HepG2 (cell line): ENCODE results near the gene ZCCHC7. TPM values are rescaled to one million over a fixed set of nuclear protein-coding genes. Genes with fewer than 3 reads are reported as not detected.

Experiments used
- ATAC-seq: fragments of 200-7000 bp; cut with Tn5 transposase; 3 replicates; pipeline ENCODE4 v1.9.1; 2020; ENCODE audit warnings: mild to moderate bottlenecking, moderate library complexity
- BruUV-seq: library from RNA; stranded (reverse); fragments of 400-500 nt; replicated peaks from 2 replicates; lab custom pipeline; 2021; lab: Mats Ljungman, UMichigan
- CTCF ChIA-PET: fragments of 300-600 bp; formaldehyde crosslinking; extraction: SDS; loops from one replicate; lab custom pipeline; 2021; ENCODE audit warnings: low total read pairs, inconsistent platforms, low intra/inter-chr PET ratio; lab: Yijun Ruan, JAX
- POLR2A ChIA-PET: fragments of 350-600 bp; sonication (Branson Sonifier 250); formaldehyde crosslinking; loops from one replicate; lab custom pipeline; 2020; ENCODE audit warnings: antibody characterized with exemption, inconsistent platforms; lab: Yijun Ruan, JAX
- DNase-seq: peaks from one replicate; pipeline ENCODE4 v3.0.0-alpha.2; 2015; ENCODE audit warnings: low spot score
- FAIRE-seq: peaks from 3 replicates; lab custom pipeline; 2011; peaks lifted over from hg19 to GRCh38; lab: Jason Lieb, UNC
- H2AFZ ChIP-seq: one replicate; pipeline ENCODE4 v1.6.1; 2011; ENCODE audit warnings: low read length, inconsistent platforms
- H3K27ac ChIP-seq: fragments of 300-600 bp; 3 replicates; pipeline ENCODE4 v1.8.0; 2011; ENCODE audit warnings: mixed run types, mild to moderate bottlenecking, mixed read lengths, low read length, inconsistent platforms; ENCODE audit not compliant: insufficient read depth; ENCODE audit errors: extremely low read length
- H3K27me3 ChIP-seq, 2 experiments: fragments of 200-600 bp in 1 of 2; 2 replicates in 1 of 2; 3 replicates in 1 of 2; pipeline versions ENCODE4 v1.6.0 to v1.8.0; 2011; ENCODE audit warnings: low read length in 2 of 2, mild to moderate bottlenecking in 2 of 2, moderate library complexity in 2 of 2, inconsistent platforms in 1 of 2; ENCODE audit not compliant: insufficient read depth in 2 of 2, control insufficient read depth in 1 of 2
- H3K36me3 ChIP-seq, 2 experiments: fragments of 200-600 bp in 1 of 2; replicated peaks in 1 of 2; 2 replicates in 1 of 2; 3 replicates in 1 of 2; pipeline versions ENCODE4 v1.5.1 to v1.8.0; 2011; ENCODE audit warnings: low read length in 2 of 2, inconsistent platforms in 1 of 2; ENCODE audit not compliant: insufficient read depth in 2 of 2, control insufficient read depth in 1 of 2
- H3K4me1 ChIP-seq: 2 replicates; pipeline ENCODE4 v1.5.1; 2012; ENCODE audit warnings: low read length, inconsistent platforms; ENCODE audit not compliant: insufficient read depth
- H3K4me2 ChIP-seq: 2 replicates; pipeline ENCODE4 v1.6.0; 2011; ENCODE audit warnings: low read depth, low read length, inconsistent platforms
- H3K4me3 ChIP-seq, 3 experiments: fragments of 200-600 bp in 1 of 3; sonication (generic), shearing (Covaris generic) in 1 of 3; replicated peaks in 1 of 3; 2 replicates each; pipeline ENCODE4 v1.5.1; 2011 to 2016; ENCODE audit warnings: low read length in 3 of 3, inconsistent platforms in 2 of 3, low read depth in 2 of 3, mild to moderate bottlenecking in 2 of 3, control low read depth in 1 of 3, mixed read lengths in 1 of 3; ENCODE audit not compliant: insufficient read depth in 1 of 3
- H3K79me2 ChIP-seq: one replicate; pipeline ENCODE4 v1.6.1; 2011; ENCODE audit warnings: low read length, inconsistent platforms; ENCODE audit not compliant: insufficient read depth
- H3K9ac ChIP-seq: 2 replicates; pipeline ENCODE4 v1.6.0; 2011; ENCODE audit warnings: mild to moderate bottlenecking, low read depth, low read length, inconsistent platforms; ENCODE audit not compliant: insufficient read depth
- H3K9me3 ChIP-seq: 2 replicates; pipeline ENCODE4 v1.5.1; 2012; ENCODE audit warnings: mild to moderate bottlenecking, low read length
- H4K20me1 ChIP-seq: 2 replicates; pipeline ENCODE4 v1.6.0; 2011; ENCODE audit warnings: inconsistent platforms, mild to moderate bottlenecking, low read length, moderate library complexity; ENCODE audit not compliant: insufficient read depth
- DPF2 ChIP-seq: sonication (generic); formaldehyde crosslinking; IDR thresholded peaks from 2 replicates; pipeline ENCODE4 v1.4.0; 2020; ENCODE audit warnings: mild to moderate bottlenecking, low read depth, missing genetic modification reagents, borderline replicate concordance
- MAF1 ChIP-seq: sonication (generic); formaldehyde crosslinking; IDR thresholded peaks from 2 replicates; pipeline ENCODE4 v1.5.0; 2020; ENCODE audit warnings: missing genetic modification reagents, borderline replicate concordance
- MEIS2 ChIP-seq: sonication (generic); formaldehyde crosslinking; IDR thresholded peaks from 2 replicates; pipeline ENCODE4 v1.9.0; 2021; ENCODE audit warnings: mild to moderate bottlenecking, missing genetic modification reagents
- NR1H2 ChIP-seq: sonication (generic); formaldehyde crosslinking; IDR thresholded peaks from 2 replicates; pipeline ENCODE4 v1.8.1; 2022; ENCODE audit warnings: low read depth, missing genetic modification reagents, borderline replicate concordance
- PHF8 ChIP-seq: sonication (generic); formaldehyde crosslinking; IDR thresholded peaks from 2 replicates; pipeline ENCODE4 v1.5.0; 2020; ENCODE audit warnings: missing genetic modification reagents
- TBP ChIP-seq: sonication (generic); formaldehyde crosslinking; IDR thresholded peaks from 2 replicates; pipeline ENCODE4 v1.5.0; 2020; ENCODE audit warnings: missing genetic modification reagents
- ZMYM3 ChIP-seq: sonication (generic); formaldehyde crosslinking; IDR thresholded peaks from 2 replicates; pipeline ENCODE4 v1.5.1; 2020; ENCODE audit warnings: mild to moderate bottlenecking, missing genetic modification reagents
- ZNF232 ChIP-seq: sonication (generic); formaldehyde crosslinking; IDR thresholded peaks from 2 replicates; pipeline ENCODE4 v1.4.0; 2020; ENCODE audit warnings: missing genetic modification reagents, borderline replicate concordance
- WGBS: methylation state at CpG from one replicate; pipeline ENCODE4 v1.1.6; 2017; ENCODE audit warnings: low lambda C conversion rate; 5-methylcytosine and 5-hydroxymethylcytosine counted together
- in situ Hi-C: cut with HindIII; loops from 2 replicates; pipeline ENCODE4 v1.10.0; 2017; ENCODE audit warnings: low pct_unique_long_range_greater_than_20kb; ENCODE audit not compliant: extremely low pct_ligation_motif_present
- intact Hi-C: fragments of 100-400 bp; cut with micrococcal nuclease; formaldehyde crosslinking; loops from one replicate; pipeline ENCODE4 v1.10.0; 2022; ENCODE audit not compliant: unreplicated experiment
- polyA plus RNA-seq, 8 experiments: library from polyadenylated mRNA; depleted of rRNA in 3 of 8; stranded (reverse) in 7 of 8; unstranded in 1 of 8; fragments of >200 nt; fragmentation: Illumina TruSeq in 4 of 8; extraction: Trizol in 4 of 8; gene quantifications; 2 replicates each; pipeline versions ENCODE4 v1.2.1 to v1.2.3, GENCODE V29; 2011 to 2016; ENCODE audit warnings: low read depth in 4 of 8, missing spikeins in 1 of 8, mixed read lengths in 1 of 8; ENCODE audit not compliant: insufficient read depth in 1 of 8
- total RNA-seq, 5 experiments: library from RNA; depleted of rRNA; stranded (reverse); fragments of >200 nt; fragmentation: Illumina TruSeq; extraction: Trizol; gene quantifications; 2 replicates each; pipeline ENCODE4 v1.2.3, GENCODE V29; 2016; ENCODE audit warnings: low read depth in 1 of 5
- TF ChIP-seq, protein P1 (sequence below): sonication (generic); formaldehyde crosslinking; conservative IDR thresholded peaks from 2 replicates; pipeline ENCODE4 v1.8.1; 2023; ENCODE audit warnings: missing genetic modification reagents
- TF ChIP-seq, protein P2 (sequence below): sonication (generic); formaldehyde crosslinking; IDR thresholded peaks from 2 replicates; pipeline ENCODE4 v1.4.0; 2020; ENCODE audit warnings: missing genetic modification reagents, borderline replicate concordance
- TF ChIP-seq, protein P3 (sequence below): sonication (generic); formaldehyde crosslinking; IDR thresholded peaks from 2 replicates; pipeline ENCODE4 v1.4.0; 2020; ENCODE audit warnings: mild to moderate bottlenecking, missing genetic modification reagents
- TF ChIP-seq, protein P4 (sequence below), 2 experiments: sonication (generic) in 1 of 2; formaldehyde crosslinking in 1 of 2; IDR thresholded peaks; 2 replicates each; pipeline versions ENCODE4 v1.6.1 to v1.9.0; 2014 to 2022; ENCODE audit warnings: antibody characterized with exemption in 1 of 2, borderline replicate concordance in 1 of 2, inconsistent platforms in 1 of 2, low read depth in 1 of 2, missing genetic modification reagents in 1 of 2

Gene ZCCHC7
- total and polyA plus RNA-seq, 2 of the 13 experiments (the other 11 are each of a cell fraction or from before 2014, with no cell fraction given) = 13.6 to 19.3 TPM

DNA sequence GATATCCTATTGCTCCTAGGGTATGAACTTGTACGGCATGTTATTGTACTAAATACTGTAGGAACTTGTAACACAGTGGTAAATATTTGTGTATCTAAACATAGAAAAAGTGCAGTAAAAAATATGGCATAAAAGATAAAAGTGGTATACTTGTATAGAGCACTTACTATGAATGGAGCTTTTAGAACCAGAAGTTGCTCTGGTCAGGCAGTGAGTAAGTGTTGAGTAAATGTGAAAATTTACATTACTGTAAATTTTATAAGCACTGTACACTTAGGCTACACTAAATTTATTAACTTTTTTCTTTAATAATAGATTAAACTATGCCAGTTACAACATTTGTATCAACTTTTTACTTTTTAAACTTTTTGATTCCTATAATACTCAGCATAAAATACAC is 109.1 kb downstream of the ZCCHC7 start:
- BruUV-seq = no TSS peak
- intact Hi-C loops (no loop called here), in situ Hi-C loops (no loop called here)
- Histone ChIP-seq H3K4me2 (no peak overlapping the region), H4K20me1 (no peaks in the 10 kb centered on the region), H3K27me3 (no peaks in the 10 kb centered on the region), H3K27ac (no peak overlapping the region), H3K36me3 (no peaks in the 10 kb centered on the region), H3K4me3 (no peak overlapping the region), H3K4me1 (no peaks in the 10 kb centered on the region), H3K9ac (no peak overlapping the region), H3K9me3 (no peaks in the 10 kb centered on the region), H3K79me2 (no peaks in the 10 kb centered on the region), H2AFZ (no peak overlapping the region)
- ChIA-PET POLR2A (interaction anchor here (0.9 kb wide), 1 partner anchor 9 kb away, joined by 3 read pairs; no protein-coding TSS in a partner anchor), CTCF (no interaction called here)
- ATAC-seq (no peak), DNase-seq (no peak), FAIRE-seq (no peak)
- WGBS = 100% methylated on average over 1 of the region's 1 CpG
- TF ChIP-seq, protein P1, sequence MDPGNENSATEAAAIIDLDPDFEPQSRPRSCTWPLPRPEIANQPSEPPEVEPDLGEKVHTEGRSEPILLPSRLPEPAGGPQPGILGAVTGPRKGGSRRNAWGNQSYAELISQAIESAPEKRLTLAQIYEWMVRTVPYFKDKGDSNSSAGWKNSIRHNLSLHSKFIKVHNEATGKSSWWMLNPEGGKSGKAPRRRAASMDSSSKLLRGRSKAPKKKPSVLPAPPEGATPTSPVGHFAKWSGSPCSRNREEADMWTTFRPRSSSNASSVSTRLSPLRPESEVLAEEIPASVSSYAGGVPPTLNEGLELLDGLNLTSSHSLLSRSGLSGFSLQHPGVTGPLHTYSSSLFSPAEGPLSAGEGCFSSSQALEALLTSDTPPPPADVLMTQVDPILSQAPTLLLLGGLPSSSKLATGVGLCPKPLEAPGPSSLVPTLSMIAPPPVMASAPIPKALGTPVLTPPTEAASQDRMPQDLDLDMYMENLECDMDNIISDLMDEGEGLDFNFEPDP (CRISPR knock-in tag) = no peak
- TF ChIP-seq, protein P2, sequence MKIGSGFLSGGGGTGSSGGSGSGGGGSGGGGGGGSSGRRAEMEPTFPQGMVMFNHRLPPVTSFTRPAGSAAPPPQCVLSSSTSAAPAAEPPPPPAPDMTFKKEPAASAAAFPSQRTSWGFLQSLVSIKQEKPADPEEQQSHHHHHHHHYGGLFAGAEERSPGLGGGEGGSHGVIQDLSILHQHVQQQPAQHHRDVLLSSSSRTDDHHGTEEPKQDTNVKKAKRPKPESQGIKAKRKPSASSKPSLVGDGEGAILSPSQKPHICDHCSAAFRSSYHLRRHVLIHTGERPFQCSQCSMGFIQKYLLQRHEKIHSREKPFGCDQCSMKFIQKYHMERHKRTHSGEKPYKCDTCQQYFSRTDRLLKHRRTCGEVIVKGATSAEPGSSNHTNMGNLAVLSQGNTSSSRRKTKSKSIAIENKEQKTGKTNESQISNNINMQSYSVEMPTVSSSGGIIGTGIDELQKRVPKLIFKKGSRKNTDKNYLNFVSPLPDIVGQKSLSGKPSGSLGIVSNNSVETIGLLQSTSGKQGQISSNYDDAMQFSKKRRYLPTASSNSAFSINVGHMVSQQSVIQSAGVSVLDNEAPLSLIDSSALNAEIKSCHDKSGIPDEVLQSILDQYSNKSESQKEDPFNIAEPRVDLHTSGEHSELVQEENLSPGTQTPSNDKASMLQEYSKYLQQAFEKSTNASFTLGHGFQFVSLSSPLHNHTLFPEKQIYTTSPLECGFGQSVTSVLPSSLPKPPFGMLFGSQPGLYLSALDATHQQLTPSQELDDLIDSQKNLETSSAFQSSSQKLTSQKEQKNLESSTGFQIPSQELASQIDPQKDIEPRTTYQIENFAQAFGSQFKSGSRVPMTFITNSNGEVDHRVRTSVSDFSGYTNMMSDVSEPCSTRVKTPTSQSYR = no peak
- TF ChIP-seq, protein P3, sequence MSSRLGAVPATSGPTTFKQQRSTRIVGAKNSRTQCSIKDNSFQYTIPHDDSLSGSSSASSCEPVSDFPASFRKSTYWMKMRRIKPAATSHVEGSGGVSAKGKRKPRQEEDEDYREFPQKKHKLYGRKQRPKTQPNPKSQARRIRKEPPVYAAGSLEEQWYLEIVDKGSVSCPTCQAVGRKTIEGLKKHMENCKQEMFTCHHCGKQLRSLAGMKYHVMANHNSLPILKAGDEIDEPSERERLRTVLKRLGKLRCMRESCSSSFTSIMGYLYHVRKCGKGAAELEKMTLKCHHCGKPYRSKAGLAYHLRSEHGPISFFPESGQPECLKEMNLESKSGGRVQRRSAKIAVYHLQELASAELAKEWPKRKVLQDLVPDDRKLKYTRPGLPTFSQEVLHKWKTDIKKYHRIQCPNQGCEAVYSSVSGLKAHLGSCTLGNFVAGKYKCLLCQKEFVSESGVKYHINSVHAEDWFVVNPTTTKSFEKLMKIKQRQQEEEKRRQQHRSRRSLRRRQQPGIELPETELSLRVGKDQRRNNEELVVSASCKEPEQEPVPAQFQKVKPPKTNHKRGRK (CRISPR knock-in tag) = no peak
- TF ChIP-seq NR1H2 (CRISPR knock-in tag) (no peak), DPF2 (CRISPR knock-in tag) (no peak), MEIS2 (no peak), TBP (CRISPR knock-in tag) (no peak), ZNF232 (no peak), ZMYM3 (no peak), PHF8 (no peak), MAF1 (CRISPR knock-in tag) (no peak)
- TF ChIP-seq, protein P4, sequence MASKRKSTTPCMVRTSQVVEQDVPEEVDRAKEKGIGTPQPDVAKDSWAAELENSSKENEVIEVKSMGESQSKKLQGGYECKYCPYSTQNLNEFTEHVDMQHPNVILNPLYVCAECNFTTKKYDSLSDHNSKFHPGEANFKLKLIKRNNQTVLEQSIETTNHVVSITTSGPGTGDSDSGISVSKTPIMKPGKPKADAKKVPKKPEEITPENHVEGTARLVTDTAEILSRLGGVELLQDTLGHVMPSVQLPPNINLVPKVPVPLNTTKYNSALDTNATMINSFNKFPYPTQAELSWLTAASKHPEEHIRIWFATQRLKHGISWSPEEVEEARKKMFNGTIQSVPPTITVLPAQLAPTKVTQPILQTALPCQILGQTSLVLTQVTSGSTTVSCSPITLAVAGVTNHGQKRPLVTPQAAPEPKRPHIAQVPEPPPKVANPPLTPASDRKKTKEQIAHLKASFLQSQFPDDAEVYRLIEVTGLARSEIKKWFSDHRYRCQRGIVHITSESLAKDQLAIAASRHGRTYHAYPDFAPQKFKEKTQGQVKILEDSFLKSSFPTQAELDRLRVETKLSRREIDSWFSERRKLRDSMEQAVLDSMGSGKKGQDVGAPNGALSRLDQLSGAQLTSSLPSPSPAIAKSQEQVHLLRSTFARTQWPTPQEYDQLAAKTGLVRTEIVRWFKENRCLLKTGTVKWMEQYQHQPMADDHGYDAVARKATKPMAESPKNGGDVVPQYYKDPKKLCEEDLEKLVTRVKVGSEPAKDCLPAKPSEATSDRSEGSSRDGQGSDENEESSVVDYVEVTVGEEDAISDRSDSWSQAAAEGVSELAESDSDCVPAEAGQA (IDR thresholded peaks at IDR 0.05; ENCODE audit: low read depth) = no peak
- TF ChIP-seq, protein P4 (CRISPR knock-in tag; IDR thresholded peaks at IDR 0.05; ENCODE audit: borderline replicate concordance) = no peak
